GM12878 (cell line): Measurements from ENCODE around the gene TMEM79. TPM values are rescaled to one million over a fixed set of nuclear protein-coding genes. Genes with fewer than 3 reads are reported as not detected.
A peak's percentile ranks its signal among the peaks of the same experiment; 100 is the strongest.

Source experiments
- CBX5 ChIP-seq: sonication (generic); IDR thresholded peaks from 2 replicates; pipeline ENCODE4 v1.6.1; 2016; ENCODE audit warnings: low read depth, moderate library complexity, mild to moderate bottlenecking, inconsistent platforms
- DPF2 ChIP-seq: fragments of 450-650 bp; IDR thresholded peaks from 2 replicates; pipeline ENCODE4 v1.6.1; 2017; ENCODE audit warnings: mild to moderate bottlenecking
- E2F8 ChIP-seq: fragments of 450-650 bp; IDR thresholded peaks from 2 replicates; pipeline ENCODE4 v1.6.1; 2018; ENCODE audit warnings: mild to moderate bottlenecking, low read depth, moderate library complexity; ENCODE audit not compliant: partially characterized antibody
- ETV6 ChIP-seq, 2 experiments: fragments of 450-650 bp in 1 of 2; IDR thresholded peaks in 1 of 2; conservative IDR thresholded peaks in 1 of 2; 2 replicates each; pipeline ENCODE4 v1.6.1; 2014; ENCODE audit warnings: antibody characterized with exemption in 1 of 2, borderline replicate concordance in 1 of 2, low read depth in 1 of 2, mild to moderate bottlenecking in 1 of 2, moderate library complexity in 1 of 2
- JUNB ChIP-seq: IDR thresholded peaks from 2 replicates; pipeline ENCODE4 v1.6.1; 2016; ENCODE audit warnings: antibody characterized with exemption, mild to moderate bottlenecking
- NR2F1 ChIP-seq: fragments of 450-650 bp; conservative IDR thresholded peaks from 2 replicates; pipeline ENCODE4 v1.6.1; 2017; ENCODE audit warnings: mild to moderate bottlenecking
- NRF1 ChIP-seq: conservative IDR thresholded peaks from 2 replicates; pipeline ENCODE4 v1.6.1; 2011; ENCODE audit warnings: mild to moderate bottlenecking, low read depth, low read length, improper control_type of control experiment
- PAX8 ChIP-seq: fragments of 450-650 bp; IDR thresholded peaks from 2 replicates; pipeline ENCODE4 v1.6.1; 2017; ENCODE audit warnings: mild to moderate bottlenecking, moderate library complexity
- PBX3 ChIP-seq: IDR thresholded peaks from 2 replicates; pipeline ENCODE4 v1.6.1; 2011; ENCODE audit warnings: mild to moderate bottlenecking, low read depth, low read length, moderate library complexity; ENCODE audit not compliant: insufficient replicate concordance
- RAD51 ChIP-seq: fragments of 450-650 bp; IDR thresholded peaks from 2 replicates; pipeline ENCODE4 v1.6.1; 2016; ENCODE audit warnings: moderate library complexity, mild to moderate bottlenecking, inconsistent platforms
- RFX5 ChIP-seq: IDR thresholded peaks from 2 replicates; pipeline ENCODE4 v1.6.1; 2011; ENCODE audit warnings: low read depth, low read length, improper control_type of control experiment
- SIX5 ChIP-seq: IDR thresholded peaks from 2 replicates; pipeline ENCODE4 v1.6.1; 2011; ENCODE audit warnings: mild to moderate bottlenecking, low read depth, low read length, moderate library complexity; ENCODE audit not compliant: severe bottlenecking
- TAF1 ChIP-seq: IDR thresholded peaks from 2 replicates; pipeline ENCODE4 v1.6.1; 2011; ENCODE audit warnings: mild to moderate bottlenecking, low read depth, low read length, borderline replicate concordance
- TCF7 ChIP-seq: IDR thresholded peaks from 2 replicates; pipeline ENCODE4 v1.6.1; 2014; ENCODE audit warnings: antibody characterized with exemption, borderline replicate concordance
- YBX1 ChIP-seq: fragments of 450-650 bp; IDR thresholded peaks from 2 replicates; pipeline ENCODE4 v1.6.1; 2016; ENCODE audit warnings: antibody characterized with exemption
- polyA plus RNA-seq, 11 experiments: library from polyadenylated mRNA; depleted of rRNA in 4 of 11; unstranded in 6 of 11; stranded (reverse) in 5 of 11; fragments of >200 nt; fragmentation: Nextera tagmentation in 4 of 11; fragmentation: Illumina TruSeq in 1 of 11; extraction: Ambion mirVana in 4 of 11; extraction: Trizol in 1 of 11; gene quantifications; 1 replicate in 1 of 11; 2 replicates in 10 of 11; pipeline versions ENCODE4 v1.2.1 to v1.2.3, GENCODE V29; 2011 to 2016; ENCODE audit warnings: inconsistent platforms in 2 of 11, missing spikeins in 2 of 11, low read depth in 1 of 11
- total RNA-seq, 4 experiments: library from RNA; depleted of rRNA in 3 of 4; stranded (reverse); fragments of >200 nt in 3 of 4; fragmentation: Illumina TruSeq in 1 of 4; extraction: Trizol in 1 of 4; gene quantifications; 2 replicates each; pipeline versions ENCODE4 v1.2.1 to v1.2.3, GENCODE V29; 2013 to 2021
- TF ChIP-seq, protein P1 (sequence below): fragments of 450-650 bp; IDR thresholded peaks from 2 replicates; pipeline ENCODE4 v1.6.1; 2017; ENCODE audit warnings: mild to moderate bottlenecking, low read depth, inconsistent platforms; ENCODE audit not compliant: poor library complexity, severe bottlenecking
- TF ChIP-seq, protein P2 (sequence below): fragments of 450-650 bp; IDR thresholded peaks from 2 replicates; pipeline ENCODE4 v1.6.1; 2018; ENCODE audit warnings: borderline replicate concordance, mild to moderate bottlenecking; ENCODE audit not compliant: partially characterized antibody
- TF ChIP-seq, protein P3 (sequence below): IDR thresholded peaks from 2 replicates; pipeline ENCODE4 v1.6.1; 2011; ENCODE audit warnings: low read depth, low read length, improper control_type of control experiment, borderline replicate concordance
- TF ChIP-seq, protein P4 (sequence below): IDR thresholded peaks from 2 replicates; pipeline ENCODE4 v1.6.1; 2011; ENCODE audit warnings: borderline replicate concordance, low read depth, mild to moderate bottlenecking, moderate library complexity, mixed read lengths, low read length; ENCODE audit not compliant: insufficient read depth; ENCODE audit errors: extremely low read length

The TMEM79 gene
- total and polyA plus RNA-seq, 10 of the 15 experiments (the other 5 are each of a cell fraction or from before 2014, with no cell fraction given) = 0.47 to 5.2 (median 3.8) TPM

DNA sequence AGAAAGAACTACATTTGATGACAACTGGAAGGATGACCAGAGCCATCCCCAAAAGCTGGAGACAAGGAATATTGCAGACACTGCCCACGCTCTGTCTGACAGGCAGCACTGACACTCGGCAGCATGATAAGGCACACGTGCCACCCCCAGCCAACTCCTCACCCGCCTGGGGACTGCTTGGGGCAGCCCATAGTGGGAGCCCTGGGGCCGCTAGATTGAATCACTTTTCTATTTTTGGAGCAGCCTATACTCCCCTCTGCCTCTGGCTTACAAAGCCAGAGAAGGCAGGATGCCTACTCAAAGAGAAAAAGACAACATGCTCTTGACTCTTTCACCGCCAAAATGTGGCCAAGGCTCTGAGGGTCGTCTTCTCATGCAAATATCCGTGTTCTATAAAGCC, 2.8 kb upstream of the TMEM79 start (continued):
- TF ChIP-seq PBX3 (no peak), CBX5 (no peak), PAX8 (no peak), YBX1 (no peak), TCF7 (no peak), E2F8 (no peak), NR2F1 (no peak), ETV6 (conservative IDR thresholded peaks at IDR 0.05 in 1 of 2, IDR thresholded peaks at IDR 0.05 in 1 of 2; ENCODE audit: borderline replicate concordance in 1 of 2, low read depth in 1 of 2) (no peak), JUNB (peak; percentile 69), DPF2 (no peak), NRF1 (no peak), RAD51 (peak; percentile 55; the same call in 1 of the 2 replicates), RFX5 (no peak), TAF1 (0 out of 2 replicates have a peak, but pooled peaks have one; percentile 31), SIX5 (no peak)
- TF ChIP-seq, protein P1, sequence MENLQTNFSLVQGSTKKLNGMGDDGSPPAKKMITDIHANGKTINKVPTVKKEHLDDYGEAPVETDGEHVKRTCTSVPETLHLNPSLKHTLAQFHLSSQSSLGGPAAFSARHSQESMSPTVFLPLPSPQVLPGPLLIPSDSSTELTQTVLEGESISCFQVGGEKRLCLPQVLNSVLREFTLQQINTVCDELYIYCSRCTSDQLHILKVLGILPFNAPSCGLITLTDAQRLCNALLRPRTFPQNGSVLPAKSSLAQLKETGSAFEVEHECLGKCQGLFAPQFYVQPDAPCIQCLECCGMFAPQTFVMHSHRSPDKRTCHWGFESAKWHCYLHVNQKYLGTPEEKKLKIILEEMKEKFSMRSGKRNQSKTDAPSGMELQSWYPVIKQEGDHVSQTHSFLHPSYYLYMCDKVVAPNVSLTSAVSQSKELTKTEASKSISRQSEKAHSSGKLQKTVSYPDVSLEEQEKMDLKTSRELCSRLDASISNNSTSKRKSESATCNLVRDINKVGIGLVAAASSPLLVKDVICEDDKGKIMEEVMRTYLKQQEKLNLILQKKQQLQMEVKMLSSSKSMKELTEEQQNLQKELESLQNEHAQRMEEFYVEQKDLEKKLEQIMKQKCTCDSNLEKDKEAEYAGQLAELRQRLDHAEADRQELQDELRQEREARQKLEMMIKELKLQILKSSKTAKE = peak; percentile 18
- TF ChIP-seq, protein P2, sequence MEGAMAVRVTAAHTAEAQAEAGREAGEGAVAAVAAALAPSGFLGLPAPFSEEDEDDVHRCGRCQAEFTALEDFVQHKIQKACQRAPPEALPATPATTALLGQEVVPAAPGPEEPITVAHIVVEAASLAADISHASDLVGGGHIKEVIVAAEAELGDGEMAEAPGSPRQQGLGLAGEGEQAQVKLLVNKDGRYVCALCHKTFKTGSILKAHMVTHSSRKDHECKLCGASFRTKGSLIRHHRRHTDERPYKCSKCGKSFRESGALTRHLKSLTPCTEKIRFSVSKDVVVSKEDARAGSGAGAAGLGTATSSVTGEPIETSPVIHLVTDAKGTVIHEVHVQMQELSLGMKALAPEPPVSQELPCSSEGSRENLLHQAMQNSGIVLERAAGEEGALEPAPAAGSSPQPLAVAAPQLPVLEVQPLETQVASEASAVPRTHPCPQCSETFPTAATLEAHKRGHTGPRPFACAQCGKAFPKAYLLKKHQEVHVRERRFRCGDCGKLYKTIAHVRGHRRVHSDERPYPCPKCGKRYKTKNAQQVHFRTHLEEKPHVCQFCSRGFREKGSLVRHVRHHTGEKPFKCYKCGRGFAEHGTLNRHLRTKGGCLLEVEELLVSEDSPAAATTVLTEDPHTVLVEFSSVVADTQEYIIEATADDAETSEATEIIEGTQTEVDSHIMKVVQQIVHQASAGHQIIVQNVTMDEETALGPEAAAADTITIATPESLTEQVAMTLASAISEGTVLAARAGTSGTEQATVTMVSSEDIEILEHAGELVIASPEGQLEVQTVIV = no peak
- TF ChIP-seq, protein P3, sequence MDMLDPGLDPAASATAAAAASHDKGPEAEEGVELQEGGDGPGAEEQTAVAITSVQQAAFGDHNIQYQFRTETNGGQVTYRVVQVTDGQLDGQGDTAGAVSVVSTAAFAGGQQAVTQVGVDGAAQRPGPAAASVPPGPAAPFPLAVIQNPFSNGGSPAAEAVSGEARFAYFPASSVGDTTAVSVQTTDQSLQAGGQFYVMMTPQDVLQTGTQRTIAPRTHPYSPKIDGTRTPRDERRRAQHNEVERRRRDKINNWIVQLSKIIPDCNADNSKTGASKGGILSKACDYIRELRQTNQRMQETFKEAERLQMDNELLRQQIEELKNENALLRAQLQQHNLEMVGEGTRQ = no peak; the same call in 1 of the 2 replicates
- TF ChIP-seq, protein P4, sequence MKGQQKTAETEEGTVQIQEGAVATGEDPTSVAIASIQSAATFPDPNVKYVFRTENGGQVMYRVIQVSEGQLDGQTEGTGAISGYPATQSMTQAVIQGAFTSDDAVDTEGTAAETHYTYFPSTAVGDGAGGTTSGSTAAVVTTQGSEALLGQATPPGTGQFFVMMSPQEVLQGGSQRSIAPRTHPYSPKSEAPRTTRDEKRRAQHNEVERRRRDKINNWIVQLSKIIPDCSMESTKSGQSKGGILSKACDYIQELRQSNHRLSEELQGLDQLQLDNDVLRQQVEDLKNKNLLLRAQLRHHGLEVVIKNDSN = peak; percentile 60
